A172 (cell line): ENCODE results near the gene KRCC1. TPM values are rescaled to one million over a fixed set of nuclear protein-coding genes. Genes with fewer than 3 reads are reported as not detected.
"Not testable (repeated sequence)": the region's sequence is repeated elsewhere in the genome, so short reads cannot be mapped to it uniquely, and the experiment has no call there.

Experiments used
- DNase-seq: peaks from one replicate; pipeline ENCODE4 v3.0.0-alpha.2; 2015; ENCODE audit warnings: low spot score
- total RNA-seq: library from RNA; depleted of rRNA; stranded (reverse); fragments of >200 nt; shearing (Covaris generic); gene quantifications from 2 replicates; pipeline ENCODE4 v1.2.3, GENCODE V29; 2014

KRCC1 gene
- total RNA-seq, 1 experiment from 2014 or later = 63.6 TPM

GRCh38 chr2:88077080-88077479, 21.5 kb upstream of the KRCC1 start:
- DNase-seq = no peak

- DNase-seq = peak; percentile 60
These were observed 19.3 kb upstream of the KRCC1 start for GRCh38 chr2:88074854-88075292.

GRCh38 chr2:88074150-88074549, 18.6 kb upstream of the KRCC1 start:
- DNase-seq = no peak

- no peak for DNase-seq
These were observed 15.8 kb upstream of the KRCC1 start for GRCh38 chr2:88071365-88071764.

GRCh38 chr2:88070055-88070454, 14.5 kb upstream of the KRCC1 start:
- DNase-seq = no peak

GRCh38 chr2:88069117-88069516, 13.5 kb upstream of the KRCC1 start:
- no peak for DNase-seq

GRCh38 chr2:88068044-88068443, 12.5 kb upstream of the KRCC1 start:
- DNase-seq = no peak

- no peak for DNase-seq
These were observed 12.0 kb upstream of the KRCC1 start, which contains the start of gene SMYD1 for GRCh38 chr2:88067598-88067997. SMYD1 (plus strand) TSS chr2:88067825; CDS start chr2:88067865, 40 bp downstream.

- DNase-seq = no peak
These were observed 11.6 kb upstream of the KRCC1 start for GRCh38 chr2:88067189-88067588.

- DNase-seq = no peak
These were observed 11.0 kb upstream of the KRCC1 start for GRCh38 chr2:88066543-88066942.

GRCh38 chr2:88061295-88061694, 5.7 kb upstream of the KRCC1 start:
- DNase-seq = no peak

- no peak for DNase-seq
These were observed 5.3 kb upstream of the KRCC1 start for GRCh38 chr2:88060907-88061275.

GRCh38 chr2:88059979-88060906, 4.7 kb upstream of the KRCC1 start:
- peak; percentile 40 for DNase-seq

- no peak for DNase-seq
These were observed 2.6 kb upstream of the KRCC1 start for GRCh38 chr2:88058191-88058590.

GRCh38 chr2:88057437-88057844, 1.9 kb upstream of the KRCC1 start:
- no peak for DNase-seq

- peak; percentile 33 for DNase-seq
These were observed 707 bp downstream of the KRCC1 start for GRCh38 chr2:88054782-88055370.

GRCh38 chr2:88053934-88054781, 1.4 kb downstream of the KRCC1 start:
- DNase-seq = no peak

GRCh38 chr2:88053296-88053695, 2.3 kb downstream of the KRCC1 start:
- no peak for DNase-seq

- DNase-seq = no peak
These were observed 3.8 kb downstream of the KRCC1 start for GRCh38 chr2:88051792-88052191.

GRCh38 chr2:88049622-88050021, 6.0 kb downstream of the KRCC1 start:
- DNase-seq = no peak

- DNase-seq = no peak
These were observed 7.0 kb downstream of the KRCC1 start for GRCh38 chr2:88048541-88048940.

- not testable (repeated sequence) for DNase-seq
These were observed 10.0 kb downstream of the KRCC1 start for GRCh38 chr2:88045561-88045960.
